H9 (cell line): ENCODE data around the gene FXYD4. TPM values are rescaled to one million over a fixed set of nuclear protein-coding genes. Genes with fewer than 3 reads are reported as not detected.
"Not testable (repeated sequence)": the region's sequence is repeated elsewhere in the genome, so short reads cannot be mapped to it uniquely, and the experiment has no call there.

Experiments
- DNase-seq: peaks from one replicate; pipeline ENCODE4 v3.0.0-alpha.2; 2017
- H2AFZ ChIP-seq: one replicate; pipeline ENCODE4 v1.6.1; 2013; ENCODE audit warnings: mild to moderate bottlenecking, low read length, control low read depth, moderate library complexity
- H2AK5ac ChIP-seq: 2 replicates; pipeline ENCODE4 v1.6.1; 2013; ENCODE audit warnings: low read length, control low read depth, mixed read lengths; ENCODE audit not compliant: insufficient read length
- H2BK120ac ChIP-seq: one replicate; pipeline ENCODE4 v1.6.1; 2013; ENCODE audit warnings: low read depth, mild to moderate bottlenecking, low read length, control low read depth, inconsistent platforms; ENCODE audit not compliant: poor library complexity, severe bottlenecking
- H2BK12ac ChIP-seq: 2 replicates; pipeline ENCODE4 v1.6.1; 2013; ENCODE audit warnings: low read length, control low read depth, mixed read lengths, low read depth; ENCODE audit not compliant: insufficient read length
- H2BK15ac ChIP-seq: 2 replicates; pipeline ENCODE4 v1.6.1; 2013; ENCODE audit warnings: low read depth, low read length, control low read depth
- H2BK20ac ChIP-seq: one replicate; pipeline ENCODE4 v1.6.1; 2013; ENCODE audit warnings: low read depth, mild to moderate bottlenecking, low read length, control low read depth, inconsistent platforms; ENCODE audit not compliant: poor library complexity, severe bottlenecking
- H2BK5ac ChIP-seq: 2 replicates; pipeline ENCODE4 v1.6.1; 2013; ENCODE audit warnings: low read length, control low read depth, mixed read lengths; ENCODE audit not compliant: insufficient read length
- H3K14ac ChIP-seq: 2 replicates; pipeline ENCODE4 v1.6.1; 2013; ENCODE audit warnings: low read length, control low read depth; ENCODE audit not compliant: insufficient read depth
- H3K18ac ChIP-seq: 2 replicates; pipeline ENCODE4 v1.6.1; 2013; ENCODE audit warnings: low read depth, mild to moderate bottlenecking, mixed read lengths, low read length, control low read depth; ENCODE audit not compliant: insufficient read length
- H3K23ac ChIP-seq: 2 replicates; pipeline ENCODE4 v1.6.1; 2013; ENCODE audit warnings: low read length, control low read depth, mixed read lengths, low read depth; ENCODE audit not compliant: insufficient read length
- H3K23me2 ChIP-seq: 2 replicates; pipeline ENCODE4 v1.6.1; 2013; ENCODE audit warnings: low read depth, mild to moderate bottlenecking, mixed read lengths, low read length, control low read depth; ENCODE audit not compliant: insufficient read length, poor library complexity, severe bottlenecking
- H3K27ac ChIP-seq: 2 replicates; pipeline ENCODE4 v1.5.1; 2013; ENCODE audit warnings: low read length, control low read depth, mixed read lengths, low read depth; ENCODE audit not compliant: insufficient read length
- H3K27me3 ChIP-seq: 2 replicates; pipeline ENCODE4 v1.6.1; 2013; ENCODE audit warnings: low read length, control low read depth, inconsistent platforms; ENCODE audit not compliant: insufficient read depth
- H3K4ac ChIP-seq: 2 replicates; pipeline ENCODE4 v1.6.1; 2013; ENCODE audit warnings: low read depth, mild to moderate bottlenecking, control low read depth, inconsistent platforms, low read length, moderate library complexity
- H3K4me1 ChIP-seq: 2 replicates; pipeline ENCODE4 v1.6.1; 2013; ENCODE audit warnings: low read length, control low read depth, inconsistent platforms; ENCODE audit not compliant: insufficient read depth
- H3K4me2 ChIP-seq: 2 replicates; pipeline ENCODE4 v1.6.1; 2013; ENCODE audit warnings: low read length, control low read depth, mixed read lengths; ENCODE audit not compliant: insufficient read length, insufficient read depth
- H3K56ac ChIP-seq: 2 replicates; pipeline ENCODE4 v1.6.1; 2013; ENCODE audit warnings: low read depth, mild to moderate bottlenecking, mixed read lengths, low read length, control low read depth; ENCODE audit not compliant: insufficient read length
- H3K79me1 ChIP-seq: 2 replicates; pipeline ENCODE4 v1.6.1; 2013; ENCODE audit warnings: low read depth, mild to moderate bottlenecking, moderate library complexity, low read length, control low read depth, inconsistent platforms; ENCODE audit not compliant: insufficient read depth, poor library complexity, severe bottlenecking
- H3K79me2 ChIP-seq: 2 replicates; pipeline ENCODE4 v1.6.1; 2013; ENCODE audit warnings: low read length, control low read depth, inconsistent platforms; ENCODE audit not compliant: insufficient read depth
- H3K9ac ChIP-seq: 2 replicates; pipeline ENCODE4 v1.6.1; 2013; ENCODE audit warnings: low read length, control low read depth, mixed read lengths; ENCODE audit not compliant: insufficient read length; ENCODE audit errors: extremely low read depth
- H3K9me3 ChIP-seq: one replicate; pipeline ENCODE4 v1.6.1; 2013; ENCODE audit warnings: low read depth, low read length, inconsistent platforms; ENCODE audit not compliant: control insufficient read depth
- H3T11ph ChIP-seq: one replicate; pipeline ENCODE4 v1.6.1; 2013; ENCODE audit warnings: mild to moderate bottlenecking, low read length, control low read depth, inconsistent platforms
- H4K20me1 ChIP-seq: one replicate; pipeline ENCODE4 v1.6.1; 2013; ENCODE audit not compliant: control insufficient read depth, insufficient read length, insufficient read depth
- H4K5ac ChIP-seq: 2 replicates; pipeline ENCODE4 v1.6.1; 2013; ENCODE audit warnings: low read depth, mild to moderate bottlenecking, mixed read lengths, low read length, control low read depth; ENCODE audit not compliant: insufficient read length
- H4K8ac ChIP-seq: replicated peaks from 2 replicates; pipeline ENCODE4 v1.6.1; 2013; ENCODE audit warnings: low read length, control low read depth, mixed read lengths, low read depth; ENCODE audit not compliant: insufficient read length
- H4K91ac ChIP-seq: 2 replicates; pipeline ENCODE4 v1.6.1; 2013; ENCODE audit warnings: low read depth, mild to moderate bottlenecking, moderate library complexity, mixed read lengths, low read length, control low read depth; ENCODE audit not compliant: insufficient read length
- H3K27ac Mint-ChIP-seq, 3 experiments: 2 replicates in 2 of 3; 3 replicates in 1 of 3; pipeline ENCODE4 v1.8.0; 2020 to 2021; ENCODE audit warnings: mixed read lengths in 3 of 3, mild to moderate bottlenecking in 1 of 3, moderate library complexity in 1 of 3
- H3K27me3 Mint-ChIP-seq: 2 replicates; pipeline ENCODE4 v1.8.0; 2021; ENCODE audit warnings: low read depth, mild to moderate bottlenecking, moderate library complexity, mixed read lengths
- H3K36me3 Mint-ChIP-seq, 3 experiments: 2 replicates in 2 of 3; 3 replicates in 1 of 3; pipeline ENCODE4 v1.8.0; 2020 to 2021; ENCODE audit warnings: low read depth in 3 of 3, mixed read lengths in 3 of 3; ENCODE audit not compliant: insufficient read depth in 1 of 3
- H3K4me1 Mint-ChIP-seq, 2 experiments: 2 replicates each; pipeline ENCODE4 v1.8.0; 2020; ENCODE audit warnings: mixed read lengths in 2 of 2
- H3K4me3 Mint-ChIP-seq, 2 experiments: 2 replicates in 1 of 2; 3 replicates in 1 of 2; pipeline ENCODE4 v1.8.0; 2020 to 2021; ENCODE audit warnings: mild to moderate bottlenecking in 2 of 2, mixed read lengths in 2 of 2, moderate library complexity in 1 of 2
- H3K9me3 Mint-ChIP-seq, 2 experiments: 2 replicates in 1 of 2; 3 replicates in 1 of 2; pipeline ENCODE4 v1.8.0; 2020; ENCODE audit warnings: mild to moderate bottlenecking in 2 of 2, mixed read lengths in 2 of 2, moderate library complexity in 1 of 2
- WGBS: extraction: QIAGEN DNeasy Blood & Tissue Kit; methylation state at CpG from one replicate; pipeline ENCODE4 v1.1.7; 2013; ENCODE audit warnings: missing lambda C conversion rate, low lambda C conversion rate, mixed read lengths; ENCODE audit not compliant: insufficient read length; ENCODE audit errors: extremely low coverage; 5-methylcytosine and 5-hydroxymethylcytosine counted together
- total RNA-seq: library from RNA; stranded (reverse); gene quantifications from 2 replicates; pipeline ENCODE4 v1.2.1, GENCODE V29; 2021

FXYD4 gene
- total RNA-seq, 1 experiment from 2014 or later, result not detected

GRCh38 chr10:43329246-43329885 lies 42.1 kb upstream of the FXYD4 start:
- DNase-seq, H3K4me3 Mint-ChIP-seq, H2BK120ac ChIP-seq, H3K4me2 ChIP-seq, H2AFZ ChIP-seq, H3K56ac ChIP-seq, H4K8ac ChIP-seq, H3K27me3 ChIP-seq, H3K79me1 ChIP-seq, H3K27me3 Mint-ChIP-seq, H4K91ac ChIP-seq, H3T11ph ChIP-seq, H4K20me1 ChIP-seq, H3K79me2 ChIP-seq, H2BK12ac ChIP-seq, H3K9me3 Mint-ChIP-seq, H3K36me3 Mint-ChIP-seq, H3K14ac ChIP-seq, H3K18ac ChIP-seq, H2AK5ac ChIP-seq, H3K23ac ChIP-seq, H3K9ac ChIP-seq, H2BK15ac ChIP-seq, H4K5ac ChIP-seq, H3K4me1 Mint-ChIP-seq, H3K27ac Mint-ChIP-seq, H3K9me3 ChIP-seq, H2BK5ac ChIP-seq, H3K27ac ChIP-seq, H3K4me1 ChIP-seq, H2BK20ac ChIP-seq, H3K23me2 ChIP-seq, H3K4ac ChIP-seq: not testable (repeated sequence)
- no CpG with 5 or more reads among the region's 40 CpGs for WGBS

- H4K8ac ChIP-seq, H3K4me3 Mint-ChIP-seq, H3K79me1 ChIP-seq, H2BK12ac ChIP-seq, H4K20me1 ChIP-seq, H3K14ac ChIP-seq, H3K27me3 ChIP-seq, H2AFZ ChIP-seq, H3K18ac ChIP-seq, H3K9ac ChIP-seq, DNase-seq, H4K91ac ChIP-seq, H3K4ac ChIP-seq, H3K36me3 Mint-ChIP-seq, H3K4me1 Mint-ChIP-seq, H4K5ac ChIP-seq, H3K27me3 Mint-ChIP-seq, H3K27ac Mint-ChIP-seq, H3K79me2 ChIP-seq, H3K9me3 Mint-ChIP-seq, H3K23ac ChIP-seq, H2BK120ac ChIP-seq, H3K56ac ChIP-seq, H3K27ac ChIP-seq, H3T11ph ChIP-seq, H2AK5ac ChIP-seq, H2BK15ac ChIP-seq, H2BK20ac ChIP-seq, H3K4me2 ChIP-seq, H3K9me3 ChIP-seq, H3K4me1 ChIP-seq, H2BK5ac ChIP-seq, H3K23me2 ChIP-seq: not testable (repeated sequence)
- WGBS, result no CpG with 5 or more reads among the region's 11 CpGs
Measured at GRCh38 chr10:43330049-43330823, 41.2 kb upstream of the FXYD4 start.
